ENCODE measurements around the gene PACRG. TPM values are rescaled to one million over a fixed set of nuclear protein-coding genes. Genes with fewer than 3 reads are reported as not detected.

PACRG gene
- total and polyA plus RNA-seq, 4 donors: 0.47 to 3.8 (median 2.4) TPM

- H3K9ac ChIP-seq (ENCODE audit: low read depth in 1 of 2, low read length in 2 of 2): no peak overlapping the region
- H3K9me3 ChIP-seq (ENCODE audit: control insufficient read depth in 4 of 4, low read length in 3 of 4): no peaks in the 10 kb centered on the region
- 93% methylated on average over 6 of the region's 6 CpGs for whole genome bisulfite sequencing
- TF ChIP-seq FOXA2 (IDR thresholded peaks at IDR 0.05): no peak
- no peak for TF ChIP-seq RXRA (IDR thresholded peaks at IDR 0.05)
- no peak for TF ChIP-seq SP1 (IDR thresholded peaks at IDR 0.05)
- TF ChIP-seq JUND (IDR thresholded peaks at IDR 0.05): no peak
- TF ChIP-seq, protein P1, sequence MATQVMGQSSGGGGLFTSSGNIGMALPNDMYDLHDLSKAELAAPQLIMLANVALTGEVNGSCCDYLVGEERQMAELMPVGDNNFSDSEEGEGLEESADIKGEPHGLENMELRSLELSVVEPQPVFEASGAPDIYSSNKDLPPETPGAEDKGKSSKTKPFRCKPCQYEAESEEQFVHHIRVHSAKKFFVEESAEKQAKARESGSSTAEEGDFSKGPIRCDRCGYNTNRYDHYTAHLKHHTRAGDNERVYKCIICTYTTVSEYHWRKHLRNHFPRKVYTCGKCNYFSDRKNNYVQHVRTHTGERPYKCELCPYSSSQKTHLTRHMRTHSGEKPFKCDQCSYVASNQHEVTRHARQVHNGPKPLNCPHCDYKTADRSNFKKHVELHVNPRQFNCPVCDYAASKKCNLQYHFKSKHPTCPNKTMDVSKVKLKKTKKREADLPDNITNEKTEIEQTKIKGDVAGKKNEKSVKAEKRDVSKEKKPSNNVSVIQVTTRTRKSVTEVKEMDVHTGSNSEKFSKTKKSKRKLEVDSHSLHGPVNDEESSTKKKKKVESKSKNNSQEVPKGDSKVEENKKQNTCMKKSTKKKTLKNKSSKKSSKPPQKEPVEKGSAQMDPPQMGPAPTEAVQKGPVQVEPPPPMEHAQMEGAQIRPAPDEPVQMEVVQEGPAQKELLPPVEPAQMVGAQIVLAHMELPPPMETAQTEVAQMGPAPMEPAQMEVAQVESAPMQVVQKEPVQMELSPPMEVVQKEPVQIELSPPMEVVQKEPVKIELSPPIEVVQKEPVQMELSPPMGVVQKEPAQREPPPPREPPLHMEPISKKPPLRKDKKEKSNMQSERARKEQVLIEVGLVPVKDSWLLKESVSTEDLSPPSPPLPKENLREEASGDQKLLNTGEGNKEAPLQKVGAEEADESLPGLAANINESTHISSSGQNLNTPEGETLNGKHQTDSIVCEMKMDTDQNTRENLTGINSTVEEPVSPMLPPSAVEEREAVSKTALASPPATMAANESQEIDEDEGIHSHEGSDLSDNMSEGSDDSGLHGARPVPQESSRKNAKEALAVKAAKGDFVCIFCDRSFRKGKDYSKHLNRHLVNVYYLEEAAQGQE (IDR thresholded peaks at IDR 0.05): no peak
- TF ChIP-seq TAF1 (conservative IDR thresholded peaks at IDR 0.05): no peak
- TF ChIP-seq, protein P2, sequence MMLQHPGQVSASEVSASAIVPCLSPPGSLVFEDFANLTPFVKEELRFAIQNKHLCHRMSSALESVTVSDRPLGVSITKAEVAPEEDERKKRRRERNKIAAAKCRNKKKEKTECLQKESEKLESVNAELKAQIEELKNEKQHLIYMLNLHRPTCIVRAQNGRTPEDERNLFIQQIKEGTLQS (IDR thresholded peaks at IDR 0.05): no peak
- no peak for TF ChIP-seq GABPA (IDR thresholded peaks at IDR 0.05 in 1 of 2, conservative IDR thresholded peaks at IDR 0.05 in 1 of 2)
- no peak for TF ChIP-seq FOXA1 (IDR thresholded peaks at IDR 0.05)
- TF ChIP-seq YY1 (IDR thresholded peaks at IDR 0.05): no peak
- no peak for TF ChIP-seq MAX (IDR thresholded peaks at IDR 0.05)
- no peak for TF ChIP-seq EGR1 (IDR thresholded peaks at IDR 0.05; ENCODE audit: low read depth in 2 of 2)
- TF ChIP-seq HNF4G (IDR thresholded peaks at IDR 0.05): no peak
- TF ChIP-seq HNF4A (conservative IDR thresholded peaks at IDR 0.05): no peak
- no peak for TF ChIP-seq NR2F2 (IDR thresholded peaks at IDR 0.05)
- TF ChIP-seq, protein P3, sequence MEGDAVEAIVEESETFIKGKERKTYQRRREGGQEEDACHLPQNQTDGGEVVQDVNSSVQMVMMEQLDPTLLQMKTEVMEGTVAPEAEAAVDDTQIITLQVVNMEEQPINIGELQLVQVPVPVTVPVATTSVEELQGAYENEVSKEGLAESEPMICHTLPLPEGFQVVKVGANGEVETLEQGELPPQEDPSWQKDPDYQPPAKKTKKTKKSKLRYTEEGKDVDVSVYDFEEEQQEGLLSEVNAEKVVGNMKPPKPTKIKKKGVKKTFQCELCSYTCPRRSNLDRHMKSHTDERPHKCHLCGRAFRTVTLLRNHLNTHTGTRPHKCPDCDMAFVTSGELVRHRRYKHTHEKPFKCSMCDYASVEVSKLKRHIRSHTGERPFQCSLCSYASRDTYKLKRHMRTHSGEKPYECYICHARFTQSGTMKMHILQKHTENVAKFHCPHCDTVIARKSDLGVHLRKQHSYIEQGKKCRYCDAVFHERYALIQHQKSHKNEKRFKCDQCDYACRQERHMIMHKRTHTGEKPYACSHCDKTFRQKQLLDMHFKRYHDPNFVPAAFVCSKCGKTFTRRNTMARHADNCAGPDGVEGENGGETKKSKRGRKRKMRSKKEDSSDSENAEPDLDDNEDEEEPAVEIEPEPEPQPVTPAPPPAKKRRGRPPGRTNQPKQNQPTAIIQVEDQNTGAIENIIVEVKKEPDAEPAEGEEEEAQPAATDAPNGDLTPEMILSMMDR (IDR thresholded peaks at IDR 0.05; ENCODE audit: low read depth, low read length, missing input control): no peak
- H3K27me3 ChIP-seq (ENCODE audit: control insufficient read depth in 4 of 4, insufficient read depth in 4 of 4, low read length in 3 of 4): no peaks in the 10 kb centered on the region
- no peaks in the 10 kb centered on the region for H3K4me1 ChIP-seq (ENCODE audit: control insufficient read depth in 4 of 4, insufficient read depth in 4 of 4, low read length in 3 of 4)
- H3K36me3 ChIP-seq (ENCODE audit: control insufficient read depth in 4 of 4, insufficient read depth in 3 of 4, low read depth in 1 of 4, low read length in 3 of 4): no peaks in the 10 kb centered on the region
- no peak overlapping the region for H3K27ac ChIP-seq (ENCODE audit: low read depth in 1 of 2, low read length in 2 of 2)
- H3K4me3 ChIP-seq (ENCODE audit: low read depth in 1 of 3, low read length in 3 of 3): no peak overlapping the region
- DNase-seq (ENCODE audit: low spot score): no peak
These were observed 335.8 kb downstream of the PACRG start for GRCh38 chr6:163063561-163063960.

- H3K27ac ChIP-seq (ENCODE audit: low read depth in 1 of 2, low read length in 2 of 2): no peak overlapping the region
- no peak for DNase-seq (ENCODE audit: low spot score)
- H3K27me3 ChIP-seq (ENCODE audit: control insufficient read depth in 4 of 4, insufficient read depth in 4 of 4, low read length in 3 of 4): no peaks in the 10 kb centered on the region
- no peaks in the 10 kb centered on the region for H3K4me1 ChIP-seq (ENCODE audit: control insufficient read depth in 4 of 4, insufficient read depth in 4 of 4, low read length in 3 of 4)
- no peak overlapping the region for H3K4me3 ChIP-seq (ENCODE audit: low read depth in 1 of 3, low read length in 3 of 3)
- no peaks in the 10 kb centered on the region for H3K36me3 ChIP-seq (ENCODE audit: control insufficient read depth in 4 of 4, insufficient read depth in 3 of 4, low read depth in 1 of 4, low read length in 3 of 4)
- TF ChIP-seq RXRA (IDR thresholded peaks at IDR 0.05): no peak
- no peak for TF ChIP-seq YY1 (IDR thresholded peaks at IDR 0.05)
- TF ChIP-seq RAD21 (IDR thresholded peaks at IDR 0.05): no peak
- TF ChIP-seq HNF4G (IDR thresholded peaks at IDR 0.05): no peak
- TF ChIP-seq JUND (IDR thresholded peaks at IDR 0.05): no peak
- TF ChIP-seq, protein P3 (IDR thresholded peaks at IDR 0.05; ENCODE audit: low read depth, low read length, missing input control): no peak
- TF ChIP-seq, protein P4, sequence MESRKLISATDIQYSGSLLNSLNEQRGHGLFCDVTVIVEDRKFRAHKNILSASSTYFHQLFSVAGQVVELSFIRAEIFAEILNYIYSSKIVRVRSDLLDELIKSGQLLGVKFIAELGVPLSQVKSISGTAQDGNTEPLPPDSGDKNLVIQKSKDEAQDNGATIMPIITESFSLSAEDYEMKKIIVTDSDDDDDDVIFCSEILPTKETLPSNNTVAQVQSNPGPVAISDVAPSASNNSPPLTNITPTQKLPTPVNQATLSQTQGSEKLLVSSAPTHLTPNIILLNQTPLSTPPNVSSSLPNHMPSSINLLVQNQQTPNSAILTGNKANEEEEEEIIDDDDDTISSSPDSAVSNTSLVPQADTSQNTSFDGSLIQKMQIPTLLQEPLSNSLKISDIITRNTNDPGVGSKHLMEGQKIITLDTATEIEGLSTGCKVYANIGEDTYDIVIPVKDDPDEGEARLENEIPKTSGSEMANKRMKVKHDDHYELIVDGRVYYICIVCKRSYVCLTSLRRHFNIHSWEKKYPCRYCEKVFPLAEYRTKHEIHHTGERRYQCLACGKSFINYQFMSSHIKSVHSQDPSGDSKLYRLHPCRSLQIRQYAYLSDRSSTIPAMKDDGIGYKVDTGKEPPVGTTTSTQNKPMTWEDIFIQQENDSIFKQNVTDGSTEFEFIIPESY (IDR thresholded peaks at IDR 0.05): no peak
- no peak for TF ChIP-seq MAX (IDR thresholded peaks at IDR 0.05)
- no peak for TF ChIP-seq HNF4A (conservative IDR thresholded peaks at IDR 0.05)
- TF ChIP-seq FOXA1 (IDR thresholded peaks at IDR 0.05): no peak
- TF ChIP-seq TAF1 (conservative IDR thresholded peaks at IDR 0.05): no peak
- H3K9me3 ChIP-seq (ENCODE audit: control insufficient read depth in 4 of 4, low read length in 3 of 4): no peaks in the 10 kb centered on the region
- H3K9ac ChIP-seq (ENCODE audit: low read depth in 1 of 2, low read length in 2 of 2): no peak overlapping the region
- 87% methylated on average over 5 of the region's 5 CpGs for WGBS
These were observed 336.6 kb downstream of the PACRG start for GRCh38 chr6:163064397-163064796.
